Measurements from ENCODE around the gene GINM1.

GRCh38 chr6:149529650-149530049, 36.5 kb upstream of the GINM1 start:
- TF ChIP-seq, protein P1, sequence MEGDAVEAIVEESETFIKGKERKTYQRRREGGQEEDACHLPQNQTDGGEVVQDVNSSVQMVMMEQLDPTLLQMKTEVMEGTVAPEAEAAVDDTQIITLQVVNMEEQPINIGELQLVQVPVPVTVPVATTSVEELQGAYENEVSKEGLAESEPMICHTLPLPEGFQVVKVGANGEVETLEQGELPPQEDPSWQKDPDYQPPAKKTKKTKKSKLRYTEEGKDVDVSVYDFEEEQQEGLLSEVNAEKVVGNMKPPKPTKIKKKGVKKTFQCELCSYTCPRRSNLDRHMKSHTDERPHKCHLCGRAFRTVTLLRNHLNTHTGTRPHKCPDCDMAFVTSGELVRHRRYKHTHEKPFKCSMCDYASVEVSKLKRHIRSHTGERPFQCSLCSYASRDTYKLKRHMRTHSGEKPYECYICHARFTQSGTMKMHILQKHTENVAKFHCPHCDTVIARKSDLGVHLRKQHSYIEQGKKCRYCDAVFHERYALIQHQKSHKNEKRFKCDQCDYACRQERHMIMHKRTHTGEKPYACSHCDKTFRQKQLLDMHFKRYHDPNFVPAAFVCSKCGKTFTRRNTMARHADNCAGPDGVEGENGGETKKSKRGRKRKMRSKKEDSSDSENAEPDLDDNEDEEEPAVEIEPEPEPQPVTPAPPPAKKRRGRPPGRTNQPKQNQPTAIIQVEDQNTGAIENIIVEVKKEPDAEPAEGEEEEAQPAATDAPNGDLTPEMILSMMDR (IDR thresholded peaks at IDR 0.05): no peak
- TF ChIP-seq POLR2A (IDR thresholded peaks at IDR 0.05): no peak

Measured in stomach (tissue), 4 donors.